Activated CD4-positive, CD25-positive, alpha-beta regulatory T cell (primary cell): Measurements from ENCODE around the gene VGLL4.
"Not testable (repeated sequence)": the region's sequence is repeated elsewhere in the genome, so short reads cannot be mapped to it uniquely, and the experiment has no call there.

ENCODE experiments used
- DNase-seq, 4 experiments: peaks; one replicate each; lab custom pipeline; 2025; lab: John Stamatoyannopoulos, UW

VGLL4 gene

GRCh38 chr3:11643605-11644087 is at the start of gene VGLL4:
VGLL4 (minus strand) TSS chr3:11643915; CDS start chr3:11643518, 397 bp downstream.
- DNase-seq, result peak in 3 of 4 experiments; percentile 11 to 37 (median 13)

GRCh38 chr3:11692532-11692813 is 48.8 kb upstream of the VGLL4 start:
- no peak for DNase-seq

GRCh38 chr3:11691767-11692531 is 48.2 kb upstream of the VGLL4 start:
- no peak for DNase-seq

GRCh38 chr3:11690863-11691766 is 47.4 kb upstream of the VGLL4 start:
- no peak for DNase-seq

- no peak for DNase-seq
Measured at GRCh38 chr3:11689749-11690148, 46.0 kb upstream of the VGLL4 start.

GRCh38 chr3:11684980-11685379 is 41.3 kb upstream of the VGLL4 start:
- not testable (repeated sequence) for DNase-seq

- DNase-seq, result no peak
Measured at GRCh38 chr3:11680509-11680908, 36.8 kb upstream of the VGLL4 start.

GRCh38 chr3:11679964-11680363 is 36.2 kb upstream of the VGLL4 start:
- no peak for DNase-seq

GRCh38 chr3:11672363-11672762 is 28.6 kb upstream of the VGLL4 start:
- no peak for DNase-seq

GRCh38 chr3:11671648-11672100 is 28.0 kb upstream of the VGLL4 start:
- no peak for DNase-seq

GRCh38 chr3:11668243-11669235 is 24.8 kb upstream of the VGLL4 start:
- DNase-seq, result no peak

GRCh38 chr3:11665331-11665730 is 21.6 kb upstream of the VGLL4 start:
- no peak for DNase-seq

- DNase-seq, result no peak
Measured at GRCh38 chr3:11662392-11662990, 18.8 kb upstream of the VGLL4 start.

- DNase-seq, result no peak
Measured at GRCh38 chr3:11661827-11662226, 18.1 kb upstream of the VGLL4 start.

- no peak for DNase-seq
Measured at GRCh38 chr3:11661052-11661656, 17.4 kb upstream of the VGLL4 start.

GRCh38 chr3:11660242-11660641 is 16.5 kb upstream of the VGLL4 start:
- DNase-seq, result no peak

- no peak for DNase-seq
Measured at GRCh38 chr3:11658180-11658579, 14.5 kb upstream of the VGLL4 start.

GRCh38 chr3:11655196-11655928 is 11.6 kb upstream of the VGLL4 start:
- no peak for DNase-seq

GRCh38 chr3:11654166-11654565 is 10.5 kb upstream of the VGLL4 start:
- no peak for DNase-seq
